Articular chondrocyte of knee joint (primary cell): ENCODE measurements around the gene PCNX1. TPM values are rescaled to one million over a fixed set of nuclear protein-coding genes. Genes with fewer than 3 reads are reported as not detected.

ENCODE experiments used
- small RNA-seq: library from RNA; depleted of rRNA; stranded (forward); fragments of <200 nt; gene quantifications from one replicate; pipeline ENCODE3, GENCODE V24; 2012
- total RNA-seq: library from RNA; depleted of rRNA; stranded (reverse); fragments of >200 nt; gene quantifications from 2 replicates; pipeline ENCODE4 v1.2.3, GENCODE V29; 2012

The PCNX1 gene
- 67.0 and 74.2 TPM in 2 replicates for total RNA-seq

DNA sequence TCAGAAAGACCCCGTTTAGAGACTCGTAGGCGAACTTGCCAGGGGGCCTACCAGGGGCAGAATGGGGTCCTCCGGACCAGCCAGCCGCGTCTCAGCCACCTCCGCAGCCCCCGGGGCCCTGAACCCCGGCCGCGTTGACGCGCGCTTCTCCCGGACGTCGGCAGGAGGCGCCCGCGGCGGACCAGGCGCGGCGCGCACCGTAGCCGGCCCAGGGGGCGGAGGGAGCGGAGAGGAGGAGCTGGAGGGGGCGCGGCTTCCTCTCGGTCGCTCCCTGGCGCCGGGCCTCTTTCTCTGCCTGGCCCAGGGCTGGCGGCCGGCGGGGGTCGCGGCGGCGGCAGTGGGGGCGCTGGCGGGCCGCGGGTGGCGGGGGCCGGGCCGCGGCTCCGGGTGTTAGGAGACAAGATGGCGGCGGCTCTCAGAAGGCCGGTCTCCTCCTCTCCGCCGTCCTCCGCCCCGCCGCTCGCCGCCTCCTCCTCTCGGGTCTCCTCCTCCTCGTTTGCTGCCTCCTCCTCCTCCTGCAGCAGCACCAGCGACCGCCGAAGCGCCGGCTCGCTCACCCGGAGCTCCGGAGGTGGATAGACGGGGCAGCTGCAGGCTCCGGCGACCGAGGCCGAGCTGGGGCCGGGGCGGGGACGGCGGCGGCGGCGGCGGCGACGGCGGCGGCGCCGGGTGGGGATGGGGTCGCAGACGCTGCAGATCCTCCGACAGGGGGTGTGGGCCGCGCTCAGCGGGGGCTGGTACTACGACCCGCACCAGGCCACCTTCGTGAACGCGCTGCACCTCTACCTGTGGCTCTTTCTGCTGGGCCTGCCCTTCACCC, at the start of gene PCNX1:
TSS of gene PCNX1 (plus strand) at position 284 of the 820 bp plus-strand sequence. CDS start at position 676, 392 bp downstream.

Small RNAs within 50 kb of the gene (small RNA-seq; reads per million reads assigned to genes)
- gene AC005230.1 (not detected), gene GTF3AP2 (not detected)

Other genes with a start within 250 kb of the PCNX1 start
- gene MAP3K9, start 97.9 kb upstream of the PCNX1 start, total RNA-seq: 0.32 and 0.39 TPM in 2 replicates